ENCODE measurements around the gene ACSL1.

ACSL1 gene

GRCh38 chr4:184712322-184712721, 113.4 kb downstream of the ACSL1 start:
- no peak for DNase-seq

DNA sequence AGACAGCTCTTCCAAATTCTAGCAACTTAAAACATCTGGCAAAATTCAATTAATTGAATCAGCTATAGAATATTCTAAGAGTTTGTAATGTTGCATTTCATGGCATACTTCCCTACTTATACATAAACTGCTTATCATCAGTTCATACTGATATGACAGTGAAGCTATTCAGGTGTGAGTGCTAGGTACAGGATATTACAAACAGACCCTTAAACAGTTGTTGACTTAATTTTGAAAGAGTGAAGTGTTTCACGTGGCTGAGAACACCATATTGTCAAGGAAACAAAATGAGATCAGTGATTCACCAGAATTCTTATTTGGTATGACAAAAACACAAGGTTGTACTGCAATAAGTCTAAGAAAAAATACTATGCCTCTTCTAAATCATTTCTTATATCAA, 119.3 kb downstream of the ACSL1 start:
- DNase-seq = no peak

DNA sequence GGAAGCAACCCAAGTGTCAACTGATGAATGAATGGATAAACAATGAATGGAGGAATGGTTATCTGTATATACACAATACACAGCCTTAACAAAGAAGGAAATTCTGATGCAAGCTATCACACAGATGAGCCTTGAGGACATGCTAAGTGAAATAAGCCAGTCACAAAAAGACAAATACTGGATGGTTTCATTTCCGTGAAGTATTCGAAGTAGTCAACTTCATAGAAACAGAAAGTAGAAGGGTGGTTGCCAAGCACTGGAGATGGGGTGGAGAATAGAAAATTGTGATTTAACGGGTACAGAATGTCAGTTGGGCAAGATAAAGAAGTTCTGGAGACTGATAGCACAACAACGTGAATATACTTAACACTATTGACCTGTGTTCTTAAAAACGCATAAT, 120.1 kb downstream of the ACSL1 start:
- DNase-seq = no peak
